Body of pancreas (tissue), 4 donors: ENCODE measurements around the gene TTLL1. TPM values are rescaled to one million over a fixed set of nuclear protein-coding genes. Genes with fewer than 3 reads are reported as not detected.

Experiments
- ATAC-seq: fragments of 150-250 bp; one replicate; pipeline ENCODE4 v1.9.1; 2016
- DNase-seq, 4 donors: peaks; one replicate each; pipeline ENCODE4 v3.0.0-alpha.2; 2019
- H3K27ac ChIP-seq, 4 donors: fragments of 200-600 bp; sonication (generic); 1 replicate in 3 of 4; 2 replicates in 1 of 4; pipeline versions ENCODE4 v1.5.1 to v1.6.1; 2016 to 2019; ENCODE audit warnings: mild to moderate bottlenecking in 1 of 4, mixed read lengths in 1 of 4, moderate library complexity in 1 of 4
- H3K27me3 ChIP-seq, 2 donors: fragments of 200-600 bp; sonication (generic); one replicate each; pipeline ENCODE4 v1.6.0; 2016; ENCODE audit warnings: mild to moderate bottlenecking in 1 of 2
- H3K36me3 ChIP-seq, 2 donors: fragments of 200-600 bp; sonication (generic); replicated peaks in 1 of 2; 2 replicates each; pipeline ENCODE4 v1.5.1; 2016; ENCODE audit warnings: low read depth in 2 of 2; ENCODE audit not compliant: insufficient read depth in 1 of 2
- H3K4me1 ChIP-seq: fragments of 200-600 bp; sonication (generic); one replicate; pipeline ENCODE4 v1.6.0; 2016
- H3K4me3 ChIP-seq, 2 donors: fragments of 200-600 bp; sonication (generic); 1 replicate in 1 of 2; 2 replicates in 1 of 2; pipeline ENCODE4 v1.5.1; 2016 to 2019
- H3K9me3 ChIP-seq, 3 donors: fragments of 200-600 bp; sonication (generic); 1 replicate in 2 of 3; 2 replicates in 1 of 3; pipeline ENCODE4 v1.5.1; 2016
- POLR2A ChIP-seq, 3 donors: fragments of 450-650 bp; IDR thresholded peaks; one replicate each; pipeline ENCODE4 v1.6.1; 2016; ENCODE audit warnings: antibody characterized with exemption in 3 of 3, mild to moderate bottlenecking in 2 of 3
- WGBS, 2 donors: methylation state at CpG; one replicate each; pipeline ENCODE4 v1.1.5; 2017; 5-methylcytosine and 5-hydroxymethylcytosine counted together
- intact Hi-C: fragments of 100-400 bp; cut with DNase I; formaldehyde crosslinking; loops from one replicate; pipeline ENCODE4 v1.15.1; 2023
- total RNA-seq, 2 donors: library from RNA; depleted of rRNA; stranded (reverse); fragments of >200 nt; gene quantifications; one replicate each; pipeline ENCODE4 v1.1.0, GENCODE V29; 2016
- TF ChIP-seq, protein P1 (sequence below), 7 experiments: fragments of 450-650 bp in 4 of 7; fragments of 200-600 bp in 3 of 7; sonication (generic) in 3 of 7; IDR thresholded peaks; one replicate each; pipeline ENCODE4 v1.5.1; 2016 to 2019; ENCODE audit warnings: antibody characterized with exemption in 7 of 7

The TTLL1 gene
- total RNA-seq, 2 donors from 2014 or later = 2.0 to 7.0 TPM

DNA sequence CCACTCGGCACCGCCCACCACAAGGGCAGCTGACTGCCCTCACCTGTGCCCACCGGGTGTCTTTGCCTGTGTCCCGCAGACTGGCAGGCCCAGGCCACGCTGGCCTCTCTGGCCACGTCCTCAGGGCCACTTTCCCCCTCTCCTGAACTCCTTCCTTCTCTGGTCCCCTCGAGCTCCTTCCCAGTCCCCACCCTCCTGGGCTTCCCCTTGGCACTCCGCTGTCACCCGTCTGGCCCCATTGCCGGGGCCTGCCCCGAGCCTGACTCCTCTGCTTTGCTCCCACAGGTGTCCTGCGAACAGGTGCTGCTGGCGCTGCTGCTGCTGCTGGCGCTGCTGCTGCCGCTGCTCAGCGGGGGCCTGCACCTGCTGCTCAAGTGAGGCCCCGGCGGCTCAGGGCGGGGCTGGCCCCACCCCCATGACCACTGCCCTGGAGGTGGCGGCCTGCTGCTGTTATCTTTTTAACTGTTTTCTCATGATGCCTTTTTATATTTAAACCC is 39.8 kb upstream of the TTLL1 start:
- DNase-seq = peak; percentile 30 to 73 (median 48)
- WGBS, 2 donors = 23 to 31% methylated on average over 18 to 20 of the region's 20 CpGs
- peak overlapping the region in 1 of 4 donors; percentile 22 for H3K27ac ChIP-seq

DNA sequence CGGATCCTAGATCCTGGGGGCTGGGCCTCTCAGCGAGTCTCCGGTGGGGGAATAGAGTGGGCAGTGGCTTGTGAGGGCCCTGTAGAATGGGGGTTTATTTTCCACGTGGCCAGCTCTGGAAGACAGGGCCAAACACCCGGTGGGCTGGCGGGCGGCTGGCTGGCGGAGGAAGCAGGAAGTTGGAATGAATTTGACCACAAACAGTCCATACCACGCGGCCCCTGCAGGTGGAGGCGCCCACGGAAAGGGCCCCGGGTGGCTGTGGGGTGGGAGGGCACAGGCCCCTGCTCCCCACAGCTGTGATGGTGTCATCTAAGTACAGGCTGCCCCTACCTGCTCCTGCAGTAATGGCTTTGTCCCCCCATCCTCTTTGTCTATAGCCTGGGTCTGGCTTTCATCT is 38.9 kb upstream of the TTLL1 start:
- TF ChIP-seq, protein P1, sequence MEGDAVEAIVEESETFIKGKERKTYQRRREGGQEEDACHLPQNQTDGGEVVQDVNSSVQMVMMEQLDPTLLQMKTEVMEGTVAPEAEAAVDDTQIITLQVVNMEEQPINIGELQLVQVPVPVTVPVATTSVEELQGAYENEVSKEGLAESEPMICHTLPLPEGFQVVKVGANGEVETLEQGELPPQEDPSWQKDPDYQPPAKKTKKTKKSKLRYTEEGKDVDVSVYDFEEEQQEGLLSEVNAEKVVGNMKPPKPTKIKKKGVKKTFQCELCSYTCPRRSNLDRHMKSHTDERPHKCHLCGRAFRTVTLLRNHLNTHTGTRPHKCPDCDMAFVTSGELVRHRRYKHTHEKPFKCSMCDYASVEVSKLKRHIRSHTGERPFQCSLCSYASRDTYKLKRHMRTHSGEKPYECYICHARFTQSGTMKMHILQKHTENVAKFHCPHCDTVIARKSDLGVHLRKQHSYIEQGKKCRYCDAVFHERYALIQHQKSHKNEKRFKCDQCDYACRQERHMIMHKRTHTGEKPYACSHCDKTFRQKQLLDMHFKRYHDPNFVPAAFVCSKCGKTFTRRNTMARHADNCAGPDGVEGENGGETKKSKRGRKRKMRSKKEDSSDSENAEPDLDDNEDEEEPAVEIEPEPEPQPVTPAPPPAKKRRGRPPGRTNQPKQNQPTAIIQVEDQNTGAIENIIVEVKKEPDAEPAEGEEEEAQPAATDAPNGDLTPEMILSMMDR (IDR thresholded peaks at IDR 0.05) = no peak
- no peak for TF ChIP-seq POLR2A (IDR thresholded peaks at IDR 0.05)
- no peaks in the 10 kb centered on the region for H3K27me3 ChIP-seq
- peaks cover 22% of the 10 kb centered on the region for H3K4me1 ChIP-seq
- intact Hi-C loops = no loop called here
- H3K4me3 ChIP-seq = no peak overlapping the region
- DNase-seq (no peak), ATAC-seq (no peak)
- no peak overlapping the region for H3K27ac ChIP-seq
- no peaks in the 10 kb centered on the region for H3K9me3 ChIP-seq
- H3K36me3 ChIP-seq = peaks cover 3 to 9% of the 10 kb centered on the region in 2 donors
- WGBS, 2 donors = 66 to 88% methylated on average over 10 to 13 of the region's 13 CpGs

More for the DNA sequence above, 39.8 kb upstream of the TTLL1 start:
- peaks cover 3 to 9% of the 10 kb centered on the region in 2 donors for H3K36me3 ChIP-seq
- H3K4me3 ChIP-seq = no peak overlapping the region
- peaks cover 22% of the 10 kb centered on the region for H3K4me1 ChIP-seq
- intact Hi-C loops = no loop called here
- no peaks in the 10 kb centered on the region for H3K27me3 ChIP-seq
- TF ChIP-seq, protein P1 (IDR thresholded peaks at IDR 0.05) = peak in 1 of 7 experiments; percentile 2
- TF ChIP-seq POLR2A (IDR thresholded peaks at IDR 0.05) = peak in 1 of 3 donors; percentile 13
- no peaks in the 10 kb centered on the region for H3K9me3 ChIP-seq
- peak; percentile 30 for ATAC-seq

DNA sequence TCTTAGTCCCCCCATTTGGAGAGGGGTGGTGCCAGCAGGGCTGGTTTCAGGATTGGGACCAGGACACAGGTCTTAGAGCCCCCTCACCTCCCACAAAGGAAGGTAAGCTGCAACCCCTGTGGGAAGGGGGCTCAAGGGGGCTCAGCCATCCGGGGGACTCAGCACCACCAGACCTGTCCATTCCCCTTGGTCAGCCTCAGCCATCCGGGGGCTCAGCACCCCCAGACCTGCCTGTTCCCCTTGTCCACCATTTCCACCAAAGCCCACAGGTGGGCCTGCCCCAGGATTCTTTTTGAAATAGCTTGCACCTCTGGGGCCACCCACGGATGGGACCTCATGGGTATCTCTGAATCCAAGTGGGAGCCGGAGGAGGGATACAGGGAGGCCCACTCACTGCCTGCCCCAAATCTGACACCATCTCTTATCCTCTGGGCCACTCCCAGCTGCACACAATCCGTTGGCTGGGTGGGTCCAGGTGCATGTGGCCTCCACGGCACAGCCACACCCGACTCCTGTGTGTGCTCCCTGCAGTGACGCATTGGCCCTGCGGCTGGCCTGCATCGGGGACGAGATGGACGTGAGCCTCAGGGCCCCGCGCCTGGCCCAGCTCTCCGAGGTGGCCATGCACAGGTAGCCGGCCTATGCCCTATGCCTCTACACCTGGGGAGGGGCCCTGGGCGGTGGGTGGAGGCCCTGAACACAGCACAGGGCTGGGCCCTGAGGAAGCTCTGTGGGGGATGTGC is 38.1 kb upstream of the TTLL1 start:
- H3K4me3 ChIP-seq = no peak overlapping the region
- TF ChIP-seq POLR2A (IDR thresholded peaks at IDR 0.05) = no peak
- TF ChIP-seq, protein P1 (IDR thresholded peaks at IDR 0.05) = no peak
- 80 to 84% methylated on average over 2 to 17 of the region's 17 CpGs for WGBS, 2 donors
- H3K36me3 ChIP-seq = peaks cover 3 to 6% of the 10 kb centered on the region in 2 donors
- H3K27me3 ChIP-seq = no peaks in the 10 kb centered on the region
- no peak for ATAC-seq
- peaks cover 22% of the 10 kb centered on the region for H3K4me1 ChIP-seq
- no peak for DNase-seq
- H3K27ac ChIP-seq = peak overlapping the region in 2 of 4 donors; percentile 31 to 61
- no peaks in the 10 kb centered on the region for H3K9me3 ChIP-seq
- intact Hi-C loops = no loop called here

DNA sequence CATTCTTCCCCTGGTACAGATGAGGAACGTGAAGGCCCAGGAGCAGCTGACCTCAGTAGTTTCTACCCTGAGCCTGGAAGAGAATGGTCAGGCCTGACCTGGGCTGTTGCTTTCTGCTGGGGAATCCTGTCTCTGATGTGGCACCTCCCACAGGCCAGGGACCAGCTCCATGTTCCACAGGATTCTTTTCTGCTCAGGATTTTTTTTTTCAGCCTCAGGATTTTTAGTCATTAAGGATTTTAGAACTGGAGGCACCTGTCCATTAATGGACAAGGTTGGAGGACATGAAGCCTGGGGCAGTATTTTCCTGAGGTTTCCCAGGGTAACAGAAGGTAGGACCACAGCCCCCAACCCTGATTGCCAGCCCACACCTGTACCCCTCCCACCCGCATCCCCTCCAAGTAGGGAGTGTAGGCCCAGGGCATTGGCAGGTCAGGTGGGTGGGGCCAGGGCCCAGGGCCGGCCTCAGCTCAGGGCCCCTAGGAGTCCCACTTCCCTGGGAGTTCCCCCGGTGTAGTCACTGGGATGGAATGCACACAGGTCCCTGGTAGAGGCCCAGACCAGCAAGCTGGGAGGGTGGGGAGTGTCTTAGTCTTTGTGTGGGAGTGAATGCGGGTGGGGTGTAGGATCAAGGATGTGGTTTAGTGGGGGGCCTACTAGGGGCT is 37.4 kb upstream of the TTLL1 start:
- peak overlapping the region in 2 of 4 donors; percentile 31 to 61 for H3K27ac ChIP-seq
- WGBS, 2 donors = 57 to 69% methylated on average over 3 to 4 of the region's 5 CpGs
- intact Hi-C loops = no loop called here
- TF ChIP-seq, protein P1 (IDR thresholded peaks at IDR 0.05) = no peak
- peak in 1 of 3 donors; percentile 28 for TF ChIP-seq POLR2A (IDR thresholded peaks at IDR 0.05)
- H3K9me3 ChIP-seq = no peaks in the 10 kb centered on the region
- no peaks in the 10 kb centered on the region for H3K27me3 ChIP-seq
- H3K36me3 ChIP-seq = peaks cover 3% of the 10 kb centered on the region in 2 donors
- peaks cover 22% of the 10 kb centered on the region for H3K4me1 ChIP-seq
- no peak overlapping the region for H3K4me3 ChIP-seq
- ATAC-seq (peak; percentile 77), DNase-seq (peak in 3 of 4 donors; percentile 26 to 58 (median 43))
